SK-N-SH (cell line): Measurements from ENCODE around the gene HAUS8. TPM values are rescaled to one million over a fixed set of nuclear protein-coding genes. Genes with fewer than 3 reads are reported as not detected.
A peak's percentile ranks its signal among the peaks of the same experiment; 100 is the strongest.

Source experiments
- CTCF ChIA-PET: fragments of 300-600, 350-600 bp; formaldehyde crosslinking; extraction: SDS; loops from one replicate; lab custom pipeline; 2021; lab: Yijun Ruan, JAX
- POLR2A ChIA-PET: fragments of 350-600 bp; sonication (Branson Sonifier 250); formaldehyde crosslinking; extraction: SDS; loops from one replicate; lab custom pipeline; 2020; ENCODE audit warnings: antibody characterized with exemption, inconsistent platforms; lab: Yijun Ruan, JAX
- DNase-seq: peaks from one replicate; pipeline ENCODE4 v3.0.0; 2012
- H2AFZ ChIP-seq: fragments of 200-600 bp; sonication (generic); 2 replicates; pipeline ENCODE4 v1.8.1; 2016; ENCODE audit warnings: antibody characterized with exemption, mild to moderate bottlenecking, low read depth
- H3F3A ChIP-seq: fragments of 200-600 bp; sonication (generic); replicated peaks from 2 replicates; pipeline ENCODE3; 2016; ENCODE audit warnings: antibody characterized with exemption, mild to moderate bottlenecking; ENCODE audit not compliant: insufficient read depth
- H3K27ac ChIP-seq, 2 experiments: fragments of 200-500 bp in 1 of 2; fragments of 200-600 bp in 1 of 2; sonication (Bioruptor generic) in 1 of 2; sonication (generic), shearing (Covaris generic) in 1 of 2; 2 replicates each; pipeline versions ENCODE4 v1.5.1 to v1.6.1; 2014 to 2016; ENCODE audit warnings: low read depth in 2 of 2, inconsistent platforms in 1 of 2, low read length in 1 of 2, mild to moderate bottlenecking in 1 of 2, mixed read lengths in 1 of 2
- H3K27me3 ChIP-seq: fragments of 200-600 bp; sonication (generic), shearing (Covaris generic); 2 replicates; pipeline ENCODE4 v1.6.1; 2016; ENCODE audit warnings: mixed run types; ENCODE audit not compliant: insufficient read depth
- H3K36me3 ChIP-seq, 2 experiments: fragments of 200-500 bp in 1 of 2; fragments of 200-600 bp in 1 of 2; sonication (Bioruptor generic) in 1 of 2; sonication (generic) in 1 of 2; replicated peaks in 1 of 2; 2 replicates each; pipeline versions ENCODE3 to v1.5.1; 2014 to 2016; ENCODE audit warnings: low read length in 1 of 2, mild to moderate bottlenecking in 1 of 2; ENCODE audit not compliant: insufficient read depth in 2 of 2, control insufficient read depth in 1 of 2
- H3K4me1 ChIP-seq, 2 experiments: fragments of 200-500 bp in 1 of 2; fragments of 200-600 bp in 1 of 2; sonication (Bioruptor generic) in 1 of 2; sonication (generic), shearing (Covaris generic) in 1 of 2; 2 replicates each; pipeline versions ENCODE4 v1.5.1 to v1.6.1; 2014 to 2016; ENCODE audit warnings: low read depth in 1 of 2, low read length in 1 of 2, mixed run types in 1 of 2; ENCODE audit not compliant: insufficient read depth in 2 of 2, control insufficient read depth in 1 of 2
- H3K4me2 ChIP-seq: fragments of 200-600 bp; sonication (generic), shearing (Covaris generic); 2 replicates; pipeline ENCODE4 v1.6.1; 2017; ENCODE audit warnings: mixed run types
- H3K4me3 ChIP-seq, 2 experiments: fragments of 200-500 bp in 1 of 2; fragments of 200-600 bp in 1 of 2; sonication (Bioruptor generic) in 1 of 2; sonication (generic), shearing (Covaris generic) in 1 of 2; 2 replicates each; pipeline versions ENCODE4 v1.5.1 to v1.8.1; 2014 to 2016; ENCODE audit warnings: low read depth in 2 of 2, inconsistent platforms in 1 of 2, low read length in 1 of 2, mild to moderate bottlenecking in 1 of 2, mixed read lengths in 1 of 2, moderate library complexity in 1 of 2
- H3K79me2 ChIP-seq: fragments of 200-600 bp; sonication (generic); 2 replicates; pipeline ENCODE4 v1.8.1; 2017; ENCODE audit warnings: mild to moderate bottlenecking; ENCODE audit not compliant: insufficient read depth
- H3K9ac ChIP-seq: fragments of 200-600 bp; sonication (generic); 2 replicates; pipeline ENCODE4 v1.6.1; 2017; ENCODE audit warnings: mixed run types
- H3K9me2 ChIP-seq: fragments of 200-600 bp; sonication (generic); 2 replicates; pipeline ENCODE4 v1.6.1; 2017; ENCODE audit warnings: mixed run types
- H3K9me3 ChIP-seq: fragments of 200-600 bp; sonication (generic); 2 replicates; pipeline ENCODE4 v1.6.1; 2017; ENCODE audit warnings: mixed run types, mild to moderate bottlenecking, moderate library complexity
- H4K20me1 ChIP-seq: fragments of 200-600 bp; sonication (generic); 2 replicates; pipeline ENCODE4 v1.6.1; 2017; ENCODE audit warnings: mild to moderate bottlenecking, mixed run types; ENCODE audit not compliant: insufficient read depth
- CTCF ChIP-seq: fragments of 200-600 bp; sonication (generic); IDR thresholded peaks from 2 replicates; pipeline ENCODE4 v1.6.1; 2017; ENCODE audit warnings: antibody characterized with exemption, mild to moderate bottlenecking, moderate library complexity
- ELF1 ChIP-seq: IDR thresholded peaks from 2 replicates; pipeline ENCODE4 v1.4.0; 2012
- EZH2phosphoT487 ChIP-seq: fragments of 200-600 bp; sonication (generic); IDR thresholded peaks from 2 replicates; pipeline ENCODE4 v1.6.1; 2017; ENCODE audit warnings: low read depth, mixed run types, mild to moderate bottlenecking, antibody characterized with exemption, moderate library complexity, borderline replicate concordance
- FOXJ3 ChIP-seq: sonication (generic); formaldehyde crosslinking; IDR thresholded peaks from 2 replicates; pipeline ENCODE4 v1.5.1; 2020; ENCODE audit warnings: mild to moderate bottlenecking, missing genetic modification reagents
- FOXM1 ChIP-seq: IDR thresholded peaks from 2 replicates; pipeline ENCODE4 v1.4.0; 2012; ENCODE audit warnings: low read depth, mild to moderate bottlenecking
- GABPA ChIP-seq: IDR thresholded peaks from 2 replicates; pipeline ENCODE4 v1.4.0; 2012; ENCODE audit warnings: low read depth, mild to moderate bottlenecking
- IRF3 ChIP-seq: fragments of 150-350 bp; IDR thresholded peaks from 2 replicates; pipeline ENCODE4 v1.6.1; 2016; ENCODE audit warnings: mild to moderate bottlenecking, low read depth, low read length
- JUND ChIP-seq: IDR thresholded peaks from 2 replicates; pipeline ENCODE4 v1.4.0; 2012
- MAX ChIP-seq: IDR thresholded peaks from 2 replicates; pipeline ENCODE4 v1.4.0; 2012; ENCODE audit warnings: low read depth
- MXI1 ChIP-seq: IDR thresholded peaks from 2 replicates; pipeline ENCODE4 v1.6.1; 2012; ENCODE audit warnings: mild to moderate bottlenecking, low read depth, low read length, improper control_type of control experiment
- NFIC ChIP-seq: IDR thresholded peaks from 2 replicates; pipeline ENCODE4 v1.4.0; 2012; ENCODE audit warnings: borderline replicate concordance
- POLR2AphosphoS5 ChIP-seq: IDR thresholded peaks from 2 replicates; pipeline ENCODE4 v1.6.1; 2012; ENCODE audit warnings: low read depth, low read length
- RAD21 ChIP-seq: IDR thresholded peaks from 2 replicates; pipeline ENCODE4 v1.6.1; 2012; ENCODE audit warnings: mild to moderate bottlenecking, low read length
- RCOR1 ChIP-seq: fragments of 150-350 bp; IDR thresholded peaks from 2 replicates; pipeline ENCODE4 v1.6.1; 2017; ENCODE audit warnings: antibody characterized with exemption, low read length
- RFX5 ChIP-seq: IDR thresholded peaks from 2 replicates; pipeline ENCODE4 v1.6.1; 2012; ENCODE audit warnings: mild to moderate bottlenecking, improper control_type of control experiment, low read length
- RXRA ChIP-seq: IDR thresholded peaks from 2 replicates; pipeline ENCODE4 v1.4.0; 2012; ENCODE audit warnings: low read depth, mild to moderate bottlenecking, borderline replicate concordance
- SIN3A ChIP-seq: IDR thresholded peaks from 2 replicates; pipeline ENCODE4 v1.6.1; 2012; ENCODE audit warnings: low read depth, mild to moderate bottlenecking, low read length, moderate library complexity, borderline replicate concordance
- SMC3 ChIP-seq: IDR thresholded peaks from 2 replicates; pipeline ENCODE4 v1.6.1; 2012; ENCODE audit warnings: low read depth, low read length, improper control_type of control experiment
- TCF12 ChIP-seq: IDR thresholded peaks from 2 replicates; pipeline ENCODE4 v1.4.0; 2012
- TEAD4 ChIP-seq: IDR thresholded peaks from 2 replicates; pipeline ENCODE4 v1.4.0; 2012; ENCODE audit warnings: mild to moderate bottlenecking, borderline replicate concordance; ENCODE audit not compliant: insufficient read depth
- YY1 ChIP-seq: IDR thresholded peaks from 2 replicates; pipeline ENCODE4 v1.4.0; 2012; ENCODE audit warnings: low read depth, mild to moderate bottlenecking
- WGBS: methylation state at CpG from one replicate; pipeline ENCODE4 v1.1.6; 2017; ENCODE audit warnings: low lambda C conversion rate; 5-methylcytosine and 5-hydroxymethylcytosine counted together
- polyA plus RNA-seq, 3 experiments: library from polyadenylated mRNA; depleted of rRNA; stranded (reverse); fragments of >200 nt; gene quantifications; 2 replicates each; pipeline ENCODE4 v1.2.3, GENCODE V29; 2012
- TF ChIP-seq, protein P1 (sequence below): fragments of 150-350 bp; IDR thresholded peaks from 2 replicates; pipeline ENCODE4 v1.6.1; 2017; ENCODE audit warnings: antibody characterized with exemption, low read length, low read depth, borderline replicate concordance
- TF ChIP-seq, protein P2 (sequence below): IDR thresholded peaks from 2 replicates; pipeline ENCODE4 v1.6.1; 2012; ENCODE audit warnings: mild to moderate bottlenecking, low read depth, low read length, moderate library complexity
- TF ChIP-seq, protein P3 (sequence below): IDR thresholded peaks from 2 replicates; pipeline ENCODE4 v1.4.0; 2012; ENCODE audit warnings: low read depth, borderline replicate concordance

Gene HAUS8
- 7.4 and 9.6 TPM in 2 replicates for polyA plus RNA-seq (2012; rRNA removed)
- polyA plus RNA-seq (2012; cell fraction: cytosol; rRNA removed) = 7.0 and 8.5 TPM in 2 replicates
- 12.9 and 16.9 TPM in 2 replicates for polyA plus RNA-seq (2012; cell fraction: nucleus; rRNA removed)

DNA sequence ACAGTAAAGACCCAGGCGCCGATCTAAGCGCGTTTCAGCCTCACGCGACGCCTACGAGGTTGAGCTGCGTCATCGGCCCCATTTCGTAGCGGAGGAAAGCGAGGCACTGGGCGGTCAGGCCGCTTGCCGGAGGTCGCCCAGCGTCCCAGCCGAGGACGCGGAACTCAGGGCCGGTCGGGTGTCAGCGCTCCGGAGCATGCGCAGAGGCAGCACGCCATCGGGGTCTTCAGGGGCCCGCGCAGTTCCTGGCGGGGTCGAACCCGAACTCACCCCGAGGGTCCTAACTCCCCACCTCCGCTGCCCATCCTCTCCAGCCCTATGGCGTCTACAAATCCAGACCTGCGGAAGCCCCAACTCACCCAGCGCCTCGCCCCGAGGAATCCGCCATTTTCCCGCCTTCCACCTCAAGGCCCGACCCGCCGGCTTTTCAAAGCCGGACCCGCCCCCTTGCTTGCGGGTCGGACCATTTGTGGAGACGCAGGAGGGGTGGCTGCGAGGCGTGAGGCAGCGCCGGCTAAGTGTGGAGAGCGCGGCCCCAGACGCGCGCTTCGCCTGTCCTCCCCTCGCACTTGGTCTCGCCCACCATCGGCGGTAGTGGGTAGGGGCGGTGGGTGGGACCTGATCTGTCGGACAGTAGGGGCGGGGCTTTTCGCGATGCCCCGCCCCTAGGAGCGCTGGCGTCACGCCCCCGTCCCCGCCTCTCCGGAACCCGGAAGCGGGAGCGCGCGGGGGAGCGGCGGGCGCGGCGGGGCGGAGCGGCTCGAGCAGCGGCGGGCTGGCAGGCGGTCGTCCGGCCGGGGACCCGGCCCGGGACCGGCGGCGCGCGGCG, at the start of gene HAUS8, which contains the start of gene MYO9B:
Gene HAUS8 (minus strand): TSS at position 418 of the 829 bp plus-strand sequence. CDS start 30 bp downstream, at position 388.
Gene MYO9B (plus strand): TSS at position 743 of the 829 bp plus-strand sequence. CDS start 25,941 bp downstream, outside the sequence.
- H4K20me1 ChIP-seq = peaks cover 11% of the 10 kb centered on the region; the same call in 1 of the 2 replicates
- peaks cover 22% of the 10 kb centered on the region for H3F3A ChIP-seq
- H3K79me2 ChIP-seq = peaks cover 70% of the 10 kb centered on the region
- no peaks in the 10 kb centered on the region for H3K27me3 ChIP-seq
- CTCF ChIA-PET = interaction anchor here (1.0 to 2.0 kb wide), 3 partner anchors 8 to 207 kb away, joined by 3 to 5 read pairs (median 3); partner anchors contain the start of gene ANKLE1
- peak within 1 kb of the TSS; percentile 72 for H3K27ac ChIP-seq
- peak; percentile 99 for DNase-seq
- no peaks in the 10 kb centered on the region for H3K36me3 ChIP-seq
- no peaks in the 10 kb centered on the region for H3K9me2 ChIP-seq
- peak within 1 kb of the TSS; percentile 98 for H3K4me2 ChIP-seq
- H2AFZ ChIP-seq = peak within 1 kb of the TSS; percentile 93
- peak within 1 kb of the TSS; percentile 93 for H3K9ac ChIP-seq
- peak within 1 kb of the TSS; percentile 75 to 88 for H3K4me3 ChIP-seq
- POLR2A ChIA-PET = no interaction called here
- H3K4me1 ChIP-seq = peaks cover 17 to 38% of the 10 kb centered on the region in 2 experiments; a peak in 2 of 4 replicates
- H3K9me3 ChIP-seq = no peaks in the 10 kb centered on the region
- 1% methylated on average over 32 of the region's 103 CpGs for WGBS
- no peak for TF ChIP-seq EZH2phosphoT487
- peak; percentile 53; the same call in 1 of the 2 replicates for TF ChIP-seq GABPA
- no peak for TF ChIP-seq NFIC
- TF ChIP-seq TEAD4 = 0 out of 2 replicates have a peak, but pooled peaks have one; percentile 40
- TF ChIP-seq CTCF = no peak
- peak; percentile 96 for TF ChIP-seq SIN3A
- peak; percentile 42; the same call in 1 of the 2 replicates for TF ChIP-seq JUND
- TF ChIP-seq, protein P1, sequence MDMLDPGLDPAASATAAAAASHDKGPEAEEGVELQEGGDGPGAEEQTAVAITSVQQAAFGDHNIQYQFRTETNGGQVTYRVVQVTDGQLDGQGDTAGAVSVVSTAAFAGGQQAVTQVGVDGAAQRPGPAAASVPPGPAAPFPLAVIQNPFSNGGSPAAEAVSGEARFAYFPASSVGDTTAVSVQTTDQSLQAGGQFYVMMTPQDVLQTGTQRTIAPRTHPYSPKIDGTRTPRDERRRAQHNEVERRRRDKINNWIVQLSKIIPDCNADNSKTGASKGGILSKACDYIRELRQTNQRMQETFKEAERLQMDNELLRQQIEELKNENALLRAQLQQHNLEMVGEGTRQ = no peak
- no peak for TF ChIP-seq RFX5
- TF ChIP-seq RXRA = no peak
- TF ChIP-seq FOXM1 = no peak
- TF ChIP-seq RCOR1 = no peak
- peak; percentile 90 for TF ChIP-seq MAX
- peak; percentile 85 for TF ChIP-seq ELF1
- TF ChIP-seq, protein P2, sequence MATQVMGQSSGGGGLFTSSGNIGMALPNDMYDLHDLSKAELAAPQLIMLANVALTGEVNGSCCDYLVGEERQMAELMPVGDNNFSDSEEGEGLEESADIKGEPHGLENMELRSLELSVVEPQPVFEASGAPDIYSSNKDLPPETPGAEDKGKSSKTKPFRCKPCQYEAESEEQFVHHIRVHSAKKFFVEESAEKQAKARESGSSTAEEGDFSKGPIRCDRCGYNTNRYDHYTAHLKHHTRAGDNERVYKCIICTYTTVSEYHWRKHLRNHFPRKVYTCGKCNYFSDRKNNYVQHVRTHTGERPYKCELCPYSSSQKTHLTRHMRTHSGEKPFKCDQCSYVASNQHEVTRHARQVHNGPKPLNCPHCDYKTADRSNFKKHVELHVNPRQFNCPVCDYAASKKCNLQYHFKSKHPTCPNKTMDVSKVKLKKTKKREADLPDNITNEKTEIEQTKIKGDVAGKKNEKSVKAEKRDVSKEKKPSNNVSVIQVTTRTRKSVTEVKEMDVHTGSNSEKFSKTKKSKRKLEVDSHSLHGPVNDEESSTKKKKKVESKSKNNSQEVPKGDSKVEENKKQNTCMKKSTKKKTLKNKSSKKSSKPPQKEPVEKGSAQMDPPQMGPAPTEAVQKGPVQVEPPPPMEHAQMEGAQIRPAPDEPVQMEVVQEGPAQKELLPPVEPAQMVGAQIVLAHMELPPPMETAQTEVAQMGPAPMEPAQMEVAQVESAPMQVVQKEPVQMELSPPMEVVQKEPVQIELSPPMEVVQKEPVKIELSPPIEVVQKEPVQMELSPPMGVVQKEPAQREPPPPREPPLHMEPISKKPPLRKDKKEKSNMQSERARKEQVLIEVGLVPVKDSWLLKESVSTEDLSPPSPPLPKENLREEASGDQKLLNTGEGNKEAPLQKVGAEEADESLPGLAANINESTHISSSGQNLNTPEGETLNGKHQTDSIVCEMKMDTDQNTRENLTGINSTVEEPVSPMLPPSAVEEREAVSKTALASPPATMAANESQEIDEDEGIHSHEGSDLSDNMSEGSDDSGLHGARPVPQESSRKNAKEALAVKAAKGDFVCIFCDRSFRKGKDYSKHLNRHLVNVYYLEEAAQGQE = no peak; the same call in 1 of the 2 replicates
- peak; percentile 85 for TF ChIP-seq MXI1
- peak; percentile 87 for TF ChIP-seq YY1
- no peak for TF ChIP-seq RAD21
- TF ChIP-seq, protein P3, sequence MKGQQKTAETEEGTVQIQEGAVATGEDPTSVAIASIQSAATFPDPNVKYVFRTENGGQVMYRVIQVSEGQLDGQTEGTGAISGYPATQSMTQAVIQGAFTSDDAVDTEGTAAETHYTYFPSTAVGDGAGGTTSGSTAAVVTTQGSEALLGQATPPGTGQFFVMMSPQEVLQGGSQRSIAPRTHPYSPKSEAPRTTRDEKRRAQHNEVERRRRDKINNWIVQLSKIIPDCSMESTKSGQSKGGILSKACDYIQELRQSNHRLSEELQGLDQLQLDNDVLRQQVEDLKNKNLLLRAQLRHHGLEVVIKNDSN = no peak
- no peak for TF ChIP-seq FOXJ3 (CRISPR knock-in tag)
- TF ChIP-seq POLR2AphosphoS5 = peak; percentile 27
- 0 out of 2 replicates have a peak, but pooled peaks have one; percentile 25 for TF ChIP-seq IRF3
- no peak for TF ChIP-seq SMC3
- no peak for TF ChIP-seq TCF12
